GM12892 (cell line): ENCODE results near the gene PNKD.
A peak's percentile ranks its signal among the peaks of the same experiment; 100 is the strongest.

Experiments used
- POLR2A ChIP-seq: IDR thresholded peaks from 2 replicates; pipeline ENCODE4 v1.6.1; 2011; ENCODE audit warnings: low read depth, low read length, control low read depth
- POLR2AphosphoS5 ChIP-seq: IDR thresholded peaks from 2 replicates; pipeline ENCODE4 v1.6.1; 2011; ENCODE audit warnings: low read depth, low read length, control low read depth
- TAF1 ChIP-seq: IDR thresholded peaks from 2 replicates; pipeline ENCODE4 v1.6.1; 2011; ENCODE audit warnings: low read depth, mild to moderate bottlenecking, control low read depth, low read length, borderline replicate concordance

GRCh38 chr2:218262631-218263586 is 7.4 kb upstream of the PNKD start:
- TF ChIP-seq TAF1 (no peak), POLR2A (no peak), POLR2AphosphoS5 (0 out of 2 replicates have a peak, but pooled peaks have one; percentile 24)
